ENCODE measurements around the gene CABP4. TPM values are rescaled to one million over a fixed set of nuclear protein-coding genes. Genes with fewer than 3 reads are reported as not detected.

CABP4 gene
- under 1 TPM; 0.14 to 0.39 TPM for polyA plus RNA-seq

DNA sequence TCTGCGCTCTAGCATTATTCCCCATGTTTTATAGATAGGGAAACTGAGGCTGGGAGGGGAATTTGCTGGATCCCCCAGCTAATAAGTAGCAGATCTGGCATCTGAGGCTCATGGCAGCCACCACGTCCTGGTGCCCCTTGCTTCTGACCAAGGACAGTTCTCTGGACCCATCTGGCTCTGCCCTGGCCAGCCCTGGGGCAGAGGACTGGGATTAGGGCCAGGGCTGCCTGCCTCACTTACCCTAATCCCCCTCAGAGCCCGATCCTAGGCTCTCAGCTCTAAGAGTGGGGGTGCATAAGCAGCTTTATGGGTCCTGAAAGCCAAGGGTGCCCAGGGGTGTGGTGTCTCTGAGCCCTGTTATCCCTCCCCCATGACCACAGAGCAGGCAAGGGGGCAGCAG, at the start of gene CABP4:
CABP4 (plus strand) TSS at position 301 of the 400 bp plus-strand sequence; CDS start at position 371, 70 bp downstream.
- H3K27ac ChIP-seq (ENCODE audit: low read depth in 2 of 2, low read length in 1 of 2): no peak within 1 kb of the TSS
- no peak within 1 kb of the TSS for H3K4me3 ChIP-seq (ENCODE audit: low read depth in 1 of 2, low read length in 2 of 2)
- no peaks in the 10 kb centered on the region for H3K36me3 ChIP-seq (ENCODE audit: control insufficient read depth in 2 of 2, insufficient read depth in 2 of 2, low read length in 1 of 2)
- no peaks in the 10 kb centered on the region for H3K27me3 ChIP-seq (ENCODE audit: control insufficient read depth in 1 of 2, insufficient read depth in 2 of 2, low read length in 2 of 2)
- 78 to 87% methylated on average over 3 of the region's 3 CpGs for WGBS, 2 donors
- no peaks in the 10 kb centered on the region for H3K9me3 ChIP-seq (ENCODE audit: control insufficient read depth in 2 of 2, insufficient read depth in 1 of 2, low read depth in 1 of 2, low read length in 1 of 2)
- no peaks in the 10 kb centered on the region for H3K4me1 ChIP-seq (ENCODE audit: control insufficient read depth in 2 of 2, insufficient read depth in 2 of 2, low read length in 1 of 2)

DNA sequence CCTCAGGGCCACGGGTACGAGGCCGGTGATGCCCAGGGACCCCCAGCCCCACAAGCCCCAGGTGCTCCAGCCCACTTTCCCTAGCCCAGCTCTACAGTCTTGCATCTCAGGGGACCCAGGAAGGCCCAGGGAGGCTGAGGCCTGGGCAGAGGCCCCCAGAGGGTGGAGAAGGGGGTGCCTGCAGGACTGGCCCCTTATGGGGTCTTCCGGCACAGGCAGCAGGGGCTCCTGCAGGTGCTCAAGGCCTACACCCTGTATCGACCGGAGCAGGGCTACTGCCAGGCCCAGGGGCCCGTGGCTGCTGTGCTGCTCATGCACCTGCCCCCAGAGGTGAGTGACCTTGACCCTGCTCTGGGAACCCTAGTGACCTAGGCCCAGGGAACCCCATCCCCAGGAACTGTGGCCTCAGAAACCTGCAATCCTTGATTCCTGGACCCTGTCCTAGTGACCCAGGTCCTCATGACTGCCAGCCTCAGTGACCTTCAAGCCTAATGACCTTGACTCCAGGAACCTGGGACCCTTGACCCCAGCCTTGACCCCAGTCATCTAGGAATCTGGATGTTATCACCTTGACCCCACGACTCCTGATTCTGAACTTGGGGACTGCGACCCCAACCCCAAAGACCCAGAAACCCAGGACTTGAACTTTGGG, 49.3 kb upstream of the CABP4 start:
- H3K4me3 ChIP-seq (ENCODE audit: low read depth in 1 of 2, low read length in 2 of 2): no peak overlapping the region
- no peaks in the 10 kb centered on the region for H3K36me3 ChIP-seq (ENCODE audit: control insufficient read depth in 2 of 2, insufficient read depth in 2 of 2, low read length in 1 of 2)
- 82 to 88% methylated on average over 9 of the region's 9 CpGs for WGBS, 2 donors
- H3K27ac ChIP-seq (ENCODE audit: low read depth in 2 of 2, low read length in 1 of 2): no peak overlapping the region
- H3K27me3 ChIP-seq (ENCODE audit: control insufficient read depth in 1 of 2, insufficient read depth in 2 of 2, low read length in 2 of 2): no peaks in the 10 kb centered on the region
- H3K4me1 ChIP-seq (ENCODE audit: control insufficient read depth in 2 of 2, insufficient read depth in 2 of 2, low read length in 1 of 2): peaks cover 0 to 2% of the 10 kb centered on the region in 2 donors
- H3K9me3 ChIP-seq (ENCODE audit: control insufficient read depth in 2 of 2, insufficient read depth in 1 of 2, low read depth in 1 of 2, low read length in 1 of 2): no peaks in the 10 kb centered on the region

DNA sequence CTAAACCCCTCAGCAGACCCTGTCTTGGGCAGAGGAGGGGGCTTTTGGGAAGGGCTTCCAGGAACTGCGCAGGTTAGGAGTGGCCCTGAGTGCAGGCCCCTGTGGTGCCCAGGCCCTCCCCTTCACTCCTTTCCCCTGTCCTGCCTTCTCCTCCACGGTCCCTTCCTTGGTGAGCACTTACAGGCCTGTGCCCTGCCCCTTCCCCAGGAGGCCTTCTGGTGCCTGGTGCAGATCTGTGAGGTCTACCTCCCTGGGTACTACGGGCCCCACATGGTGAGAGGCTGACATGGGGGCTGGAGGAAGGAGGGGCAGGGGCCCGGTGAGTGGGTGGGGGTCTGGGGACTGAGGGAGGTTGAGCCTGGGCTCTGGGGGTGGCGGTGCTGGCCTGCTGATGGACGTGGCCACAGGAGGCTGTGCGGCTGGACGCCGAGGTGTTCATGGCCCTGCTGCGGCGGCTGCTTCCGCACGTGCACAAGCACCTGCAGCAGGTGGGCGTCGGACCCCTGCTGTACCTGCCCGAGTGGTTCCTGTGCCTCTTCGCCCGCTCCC, 48.7 kb upstream of the CABP4 start:
- H3K27me3 ChIP-seq (ENCODE audit: control insufficient read depth in 1 of 2, insufficient read depth in 2 of 2, low read length in 2 of 2): no peaks in the 10 kb centered on the region
- no peak overlapping the region for H3K4me3 ChIP-seq (ENCODE audit: low read depth in 1 of 2, low read length in 2 of 2)
- H3K9me3 ChIP-seq (ENCODE audit: control insufficient read depth in 2 of 2, insufficient read depth in 1 of 2, low read depth in 1 of 2, low read length in 1 of 2): no peaks in the 10 kb centered on the region
- H3K36me3 ChIP-seq (ENCODE audit: control insufficient read depth in 2 of 2, insufficient read depth in 2 of 2, low read length in 1 of 2): no peaks in the 10 kb centered on the region
- WGBS, 2 donors: 67 to 70% methylated on average over 14 to 18 of the region's 18 CpGs
- no peak overlapping the region for H3K27ac ChIP-seq (ENCODE audit: low read depth in 2 of 2, low read length in 1 of 2)
- H3K4me1 ChIP-seq (ENCODE audit: control insufficient read depth in 2 of 2, insufficient read depth in 2 of 2, low read length in 1 of 2): peaks cover 0 to 2% of the 10 kb centered on the region in 2 donors

DNA sequence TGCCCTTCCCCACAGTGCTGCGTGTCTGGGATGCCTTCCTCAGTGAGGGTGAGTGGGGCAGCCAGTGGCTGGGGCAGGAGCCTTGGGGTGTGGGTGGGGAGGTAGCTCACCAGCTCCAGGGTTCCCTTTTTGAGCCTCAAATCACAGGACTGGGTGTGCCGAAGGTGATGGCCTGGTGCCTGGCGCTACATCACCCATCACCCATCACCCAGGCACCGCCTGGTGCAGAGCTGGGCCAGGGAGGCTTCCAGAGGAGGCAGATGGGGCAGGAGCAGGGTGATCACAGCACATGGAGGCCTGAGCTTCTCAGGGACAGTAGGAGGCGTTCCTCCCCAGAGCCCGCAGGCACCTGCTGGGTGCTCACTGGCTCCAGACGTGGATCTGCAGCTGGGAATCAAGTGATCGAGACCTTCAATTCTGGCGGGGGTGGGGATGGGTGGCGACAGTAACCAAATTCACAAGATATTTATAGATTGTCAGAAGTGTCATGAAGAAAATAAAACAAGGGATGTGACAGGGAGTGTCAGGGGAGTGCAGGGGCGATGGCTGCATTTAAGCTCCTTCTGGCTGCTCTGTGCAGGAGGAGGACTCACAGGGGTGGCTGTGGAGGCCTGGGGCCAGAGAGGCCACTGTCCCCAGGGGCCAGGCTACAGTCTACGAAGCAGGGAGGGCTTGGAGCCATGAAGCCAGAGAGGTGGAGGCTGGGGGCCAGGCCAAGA, 48.0 kb upstream of the CABP4 start:
- WGBS, 2 donors: 39% methylated on average over 12 of the region's 12 CpGs
- Histone ChIP-seq H3K27ac (ENCODE audit: low read depth in 2 of 2, low read length in 1 of 2) (no peak overlapping the region), H3K9me3 (ENCODE audit: control insufficient read depth in 2 of 2, insufficient read depth in 1 of 2, low read depth in 1 of 2, low read length in 1 of 2) (no peaks in the 10 kb centered on the region), H3K27me3 (ENCODE audit: control insufficient read depth in 1 of 2, insufficient read depth in 2 of 2, low read length in 2 of 2) (no peaks in the 10 kb centered on the region), H3K4me3 (ENCODE audit: low read depth in 1 of 2, low read length in 2 of 2) (no peak overlapping the region), H3K36me3 (ENCODE audit: control insufficient read depth in 2 of 2, insufficient read depth in 2 of 2, low read length in 1 of 2) (no peaks in the 10 kb centered on the region), H3K4me1 (ENCODE audit: control insufficient read depth in 2 of 2, insufficient read depth in 2 of 2, low read length in 1 of 2) (peaks cover 0 to 2% of the 10 kb centered on the region in 2 donors)

DNA sequence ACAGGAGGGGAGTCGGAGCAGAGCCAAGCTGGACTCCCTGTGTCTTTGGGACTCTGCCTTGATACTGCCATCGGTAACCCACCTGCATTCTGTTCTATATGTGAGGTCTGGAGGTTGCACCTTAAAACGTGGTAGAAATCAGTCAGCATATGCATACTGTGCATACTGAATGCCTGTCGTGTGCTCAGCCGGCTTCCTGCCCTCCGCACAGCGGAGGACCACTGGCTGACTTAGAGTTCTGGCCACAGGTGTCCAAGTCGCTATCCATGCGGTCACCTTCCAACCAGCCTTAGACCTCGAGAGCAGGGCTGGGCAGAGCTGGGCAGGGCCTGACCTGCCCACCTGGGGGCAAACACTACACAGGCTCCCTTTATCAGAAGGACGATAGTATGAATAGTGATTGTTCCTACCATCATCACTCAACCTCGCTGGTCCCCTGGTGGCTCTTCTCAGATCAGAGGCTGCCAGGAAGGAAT, 47.4 kb upstream of the CABP4 start:
- H3K4me3 ChIP-seq (ENCODE audit: low read depth in 1 of 2, low read length in 2 of 2): no peak overlapping the region
- 55 to 62% methylated on average over 12 of the region's 12 CpGs for WGBS, 2 donors

DNA sequence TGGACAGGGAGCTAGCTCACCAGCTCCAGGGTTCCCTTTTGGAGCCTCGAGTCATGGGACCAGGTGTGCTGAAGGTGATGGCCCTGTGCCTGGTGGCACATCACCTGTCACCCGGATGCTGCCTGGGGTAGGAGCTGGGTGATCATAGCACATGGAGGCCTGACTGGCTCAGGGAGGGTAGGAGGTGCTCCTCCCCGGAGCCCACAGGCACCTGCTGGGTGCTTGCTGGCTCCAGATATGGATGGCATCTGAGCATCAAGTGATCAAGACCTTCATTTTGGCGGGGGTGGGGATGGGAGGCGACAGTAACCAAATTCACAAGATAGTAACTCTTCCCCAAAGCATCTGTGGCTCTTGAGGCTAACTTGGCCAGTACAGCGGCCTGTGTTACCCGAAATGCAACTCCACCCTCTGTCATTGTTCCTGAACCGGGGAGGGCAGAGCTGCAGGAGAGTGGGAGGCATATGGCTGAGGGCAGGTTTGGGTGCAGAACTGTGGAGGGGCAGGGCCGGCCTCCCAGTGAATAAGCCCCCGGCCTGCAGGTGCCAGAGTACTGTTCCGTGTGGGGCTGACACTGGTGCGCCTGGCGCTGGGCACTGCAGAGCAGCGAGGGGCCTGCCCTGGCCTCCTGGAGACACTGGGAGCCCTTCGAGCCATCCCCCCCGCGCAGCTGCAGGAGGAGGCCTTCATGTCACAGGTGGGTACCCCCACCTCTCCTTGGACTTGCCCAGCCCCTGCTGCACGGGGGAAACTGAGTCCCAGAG, 46.5 kb upstream of the CABP4 start:
- H3K4me1 ChIP-seq (ENCODE audit: control insufficient read depth in 2 of 2, insufficient read depth in 2 of 2, low read length in 1 of 2): peaks cover 0 to 2% of the 10 kb centered on the region in 2 donors
- H3K27ac ChIP-seq (ENCODE audit: low read depth in 2 of 2, low read length in 1 of 2): peak overlapping the region; percentile 16 to 18
- H3K9me3 ChIP-seq (ENCODE audit: control insufficient read depth in 2 of 2, insufficient read depth in 1 of 2, low read depth in 1 of 2, low read length in 1 of 2): no peaks in the 10 kb centered on the region
- no peak overlapping the region for H3K4me3 ChIP-seq (ENCODE audit: low read depth in 1 of 2, low read length in 2 of 2)
- 58 to 66% methylated on average over 18 of the region's 18 CpGs for WGBS, 2 donors
- H3K27me3 ChIP-seq (ENCODE audit: control insufficient read depth in 1 of 2, insufficient read depth in 2 of 2, low read length in 2 of 2): no peaks in the 10 kb centered on the region
- H3K36me3 ChIP-seq (ENCODE audit: control insufficient read depth in 2 of 2, insufficient read depth in 2 of 2, low read length in 1 of 2): no peaks in the 10 kb centered on the region

More for the DNA sequence above, 47.4 kb upstream of the CABP4 start:
- Histone ChIP-seq H3K27ac (ENCODE audit: low read depth in 2 of 2, low read length in 1 of 2) (no peak overlapping the region), H3K36me3 (ENCODE audit: control insufficient read depth in 2 of 2, insufficient read depth in 2 of 2, low read length in 1 of 2) (no peaks in the 10 kb centered on the region), H3K27me3 (ENCODE audit: control insufficient read depth in 1 of 2, insufficient read depth in 2 of 2, low read length in 2 of 2) (no peaks in the 10 kb centered on the region), H3K4me1 (ENCODE audit: control insufficient read depth in 2 of 2, insufficient read depth in 2 of 2, low read length in 1 of 2) (peaks cover 0 to 2% of the 10 kb centered on the region in 2 donors), H3K9me3 (ENCODE audit: control insufficient read depth in 2 of 2, insufficient read depth in 1 of 2, low read depth in 1 of 2, low read length in 1 of 2) (no peaks in the 10 kb centered on the region)

DNA sequence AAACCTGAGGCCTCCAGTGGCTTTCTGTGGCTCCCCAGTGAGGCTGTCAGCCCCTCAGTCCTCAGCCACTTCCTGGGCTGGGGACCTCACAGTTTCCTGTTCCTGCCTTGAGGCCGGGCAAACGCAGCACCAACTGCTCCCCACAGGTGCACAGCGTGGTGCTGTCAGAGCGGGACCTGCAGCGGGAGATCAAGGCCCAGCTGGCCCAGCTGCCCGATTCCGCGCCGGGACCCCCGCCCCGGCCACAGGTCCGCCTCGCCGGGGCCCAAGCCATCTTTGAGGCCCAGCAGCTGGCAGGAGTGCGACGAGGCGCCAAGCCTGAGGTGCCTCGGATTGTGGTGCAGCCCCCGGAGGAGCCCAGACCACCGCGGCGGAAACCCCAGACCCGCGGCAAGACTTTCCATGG, 45.9 kb upstream of the CABP4 start:
- Histone ChIP-seq H3K36me3 (ENCODE audit: control insufficient read depth in 2 of 2, insufficient read depth in 2 of 2, low read length in 1 of 2) (no peaks in the 10 kb centered on the region), H3K27ac (ENCODE audit: low read depth in 2 of 2, low read length in 1 of 2) (peak overlapping the region in 1 of 2 donors; percentile 38), H3K9me3 (ENCODE audit: control insufficient read depth in 2 of 2, insufficient read depth in 1 of 2, low read depth in 1 of 2, low read length in 1 of 2) (no peaks in the 10 kb centered on the region), H3K27me3 (ENCODE audit: control insufficient read depth in 1 of 2, insufficient read depth in 2 of 2, low read length in 2 of 2) (no peaks in the 10 kb centered on the region), H3K4me3 (ENCODE audit: low read depth in 1 of 2, low read length in 2 of 2) (peak overlapping the region in 1 of 2 donors; percentile 11), H3K4me1 (ENCODE audit: control insufficient read depth in 2 of 2, insufficient read depth in 2 of 2, low read length in 1 of 2) (peaks cover 0 to 2% of the 10 kb centered on the region in 2 donors)
- 56 to 61% methylated on average over 23 to 24 of the region's 24 CpGs for WGBS, 2 donors

DNA sequence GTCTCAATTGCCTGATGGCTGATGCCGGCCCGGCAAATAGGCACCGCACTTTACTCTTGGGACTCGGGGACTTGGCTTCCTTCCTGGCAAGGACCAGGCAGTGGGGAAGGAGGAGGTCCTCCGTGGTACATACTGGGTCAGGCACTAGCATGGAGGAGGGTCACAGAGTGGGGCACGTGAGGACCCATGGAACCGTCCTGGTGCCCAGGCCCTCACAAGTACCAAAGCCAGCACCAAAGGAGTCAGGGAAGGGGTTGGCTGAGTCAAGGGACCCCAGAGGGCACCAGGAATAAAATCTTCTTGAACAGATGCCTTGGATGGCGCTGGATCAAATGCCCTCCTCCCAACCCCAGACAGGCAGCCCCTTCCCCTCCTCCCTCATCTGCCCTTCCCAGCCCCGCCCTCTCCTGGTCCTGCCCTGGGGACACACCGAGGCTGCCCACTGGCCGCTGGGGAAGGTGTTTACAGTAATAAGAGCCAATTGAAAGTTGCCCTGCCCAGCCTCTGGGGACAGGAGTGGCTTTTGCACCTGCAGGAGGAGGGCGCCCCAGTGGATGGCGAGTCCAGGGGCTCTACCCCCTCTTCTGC, 45.3 kb upstream of the CABP4 start:
- Histone ChIP-seq H3K4me3 (ENCODE audit: low read depth in 1 of 2, low read length in 2 of 2) (no peak overlapping the region), H3K9me3 (ENCODE audit: control insufficient read depth in 2 of 2, insufficient read depth in 1 of 2, low read depth in 1 of 2, low read length in 1 of 2) (no peaks in the 10 kb centered on the region), H3K36me3 (ENCODE audit: control insufficient read depth in 2 of 2, insufficient read depth in 2 of 2, low read length in 1 of 2) (no peaks in the 10 kb centered on the region), H3K27me3 (ENCODE audit: control insufficient read depth in 1 of 2, insufficient read depth in 2 of 2, low read length in 2 of 2) (no peaks in the 10 kb centered on the region), H3K4me1 (ENCODE audit: control insufficient read depth in 2 of 2, insufficient read depth in 2 of 2, low read length in 1 of 2) (peaks cover 0 to 3% of the 10 kb centered on the region in 2 donors), H3K27ac (ENCODE audit: low read depth in 2 of 2, low read length in 1 of 2) (peak overlapping the region in 1 of 2 donors; percentile 38)
- WGBS, 2 donors: 27 to 29% methylated on average over 10 to 13 of the region's 13 CpGs

DNA sequence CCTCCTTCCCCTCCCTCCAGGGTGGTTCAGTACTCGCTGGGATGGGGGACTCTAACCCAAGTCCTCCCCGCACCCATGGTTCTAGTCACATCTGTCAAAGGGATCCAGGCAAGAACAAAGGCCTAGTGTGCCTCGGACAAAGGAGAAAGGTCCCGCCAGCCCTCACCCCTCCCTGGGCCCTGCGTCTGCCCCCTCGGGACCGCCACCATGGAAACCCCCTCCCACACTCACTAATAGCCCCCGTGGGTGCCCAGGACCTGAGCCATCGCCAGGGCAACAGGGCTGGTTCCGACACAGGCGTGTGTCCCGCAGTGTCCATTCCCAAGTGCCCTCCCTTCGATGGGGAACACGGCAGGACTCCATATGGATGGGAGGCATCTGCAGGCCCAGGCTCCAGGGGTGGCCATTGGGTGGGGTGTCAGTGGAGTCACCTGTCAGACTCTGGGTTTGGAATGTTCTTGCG, 44.8 kb upstream of the CABP4 start:
- no peaks in the 10 kb centered on the region for H3K36me3 ChIP-seq (ENCODE audit: control insufficient read depth in 2 of 2, insufficient read depth in 2 of 2, low read length in 1 of 2)
- no peaks in the 10 kb centered on the region for H3K9me3 ChIP-seq (ENCODE audit: control insufficient read depth in 2 of 2, insufficient read depth in 1 of 2, low read depth in 1 of 2, low read length in 1 of 2)
- no peak overlapping the region for H3K27ac ChIP-seq (ENCODE audit: low read depth in 2 of 2, low read length in 1 of 2)
- 59 to 64% methylated on average over 15 of the region's 15 CpGs for WGBS, 2 donors
- H3K27me3 ChIP-seq (ENCODE audit: control insufficient read depth in 1 of 2, insufficient read depth in 2 of 2, low read length in 2 of 2): no peaks in the 10 kb centered on the region
- H3K4me3 ChIP-seq (ENCODE audit: low read depth in 1 of 2, low read length in 2 of 2): no peak overlapping the region
- peaks cover 2 to 7% of the 10 kb centered on the region in 2 donors for H3K4me1 ChIP-seq (ENCODE audit: control insufficient read depth in 2 of 2, insufficient read depth in 2 of 2, low read length in 1 of 2)

Measured in esophagus (tissue), 2 donors.